GM21786 (cell line): Measurements from ENCODE around the gene ATP6V0A1.

Experiments
- ATAC-seq: cut with Tn5 transposase; IDR thresholded peaks from one replicate; pipeline ENCODE4 v1.9.1; 2021; ENCODE audit not compliant: unreplicated experiment

ATP6V0A1 gene

DNA sequence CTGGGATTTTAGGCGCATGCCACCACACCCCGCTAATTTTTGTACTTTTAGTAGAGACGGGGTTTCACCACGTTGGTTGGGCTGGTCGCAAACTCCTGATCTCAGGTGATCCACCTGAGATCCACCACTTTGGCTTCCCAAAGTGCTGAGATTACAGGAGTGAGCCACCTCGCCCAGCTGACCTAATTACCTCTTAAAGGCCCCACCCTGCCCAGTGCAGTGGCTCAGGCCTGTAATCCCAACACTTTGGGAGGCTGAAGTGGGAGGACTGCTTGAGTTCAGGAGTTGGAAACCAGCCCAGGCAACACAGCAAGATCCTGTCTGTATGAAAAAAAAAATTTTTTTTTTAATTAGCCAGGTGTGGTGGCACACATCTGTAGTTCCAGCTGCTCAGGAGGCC, 100.4 kb downstream of the ATP6V0A1 start:
- ATAC-seq = no peak

DNA sequence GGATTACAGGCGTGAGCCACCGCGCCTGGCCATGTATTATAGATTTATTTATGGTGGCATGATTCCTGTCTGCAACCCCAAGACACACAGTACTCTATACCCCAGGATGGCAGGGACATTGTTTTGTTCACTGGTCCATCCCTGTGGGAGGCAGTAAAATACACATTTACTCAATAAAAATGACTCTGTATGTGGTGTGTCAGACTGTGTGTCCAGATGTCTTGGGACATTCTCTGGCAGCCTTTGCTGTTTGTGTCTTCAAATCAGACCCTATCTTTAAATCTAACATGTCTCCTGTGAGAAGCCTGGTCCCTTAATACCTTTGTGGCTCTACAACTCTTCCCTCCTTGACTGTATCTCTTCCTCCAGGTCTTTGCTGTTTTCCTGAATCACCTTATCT, 101.6 kb downstream of the ATP6V0A1 start:
- ATAC-seq = no peak

DNA sequence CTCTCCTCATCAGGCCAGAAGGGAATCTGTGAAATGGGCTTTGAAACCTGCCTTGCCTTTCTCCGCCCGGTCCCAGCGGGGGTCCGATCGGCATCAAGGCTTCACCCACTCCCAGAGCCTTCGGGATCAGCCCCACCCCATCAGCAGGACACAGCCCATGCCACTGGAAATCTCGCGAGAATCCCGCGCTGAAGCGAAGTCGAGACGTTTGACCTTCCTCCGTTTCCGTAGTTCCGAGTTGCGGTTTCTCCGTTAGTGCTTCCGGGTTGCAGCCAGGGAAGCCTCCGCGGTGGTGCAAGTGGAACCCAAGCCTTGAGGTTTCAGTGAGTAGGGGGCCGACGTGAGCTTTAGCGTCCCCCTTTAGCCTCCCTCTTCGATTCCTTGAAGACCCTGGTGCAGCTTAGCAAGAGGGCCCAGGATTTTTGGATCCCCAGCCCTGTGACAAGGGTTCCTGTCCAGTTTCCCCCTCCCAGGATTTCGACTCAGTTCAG, 103.3 kb downstream of the ATP6V0A1 start, which contains the start of gene COASY:
Gene COASY (plus strand): TSS at position 252 of the 491 bp plus-strand sequence. CDS start 475 bp downstream, outside the sequence.
- peak; percentile 54 for ATAC-seq

DNA sequence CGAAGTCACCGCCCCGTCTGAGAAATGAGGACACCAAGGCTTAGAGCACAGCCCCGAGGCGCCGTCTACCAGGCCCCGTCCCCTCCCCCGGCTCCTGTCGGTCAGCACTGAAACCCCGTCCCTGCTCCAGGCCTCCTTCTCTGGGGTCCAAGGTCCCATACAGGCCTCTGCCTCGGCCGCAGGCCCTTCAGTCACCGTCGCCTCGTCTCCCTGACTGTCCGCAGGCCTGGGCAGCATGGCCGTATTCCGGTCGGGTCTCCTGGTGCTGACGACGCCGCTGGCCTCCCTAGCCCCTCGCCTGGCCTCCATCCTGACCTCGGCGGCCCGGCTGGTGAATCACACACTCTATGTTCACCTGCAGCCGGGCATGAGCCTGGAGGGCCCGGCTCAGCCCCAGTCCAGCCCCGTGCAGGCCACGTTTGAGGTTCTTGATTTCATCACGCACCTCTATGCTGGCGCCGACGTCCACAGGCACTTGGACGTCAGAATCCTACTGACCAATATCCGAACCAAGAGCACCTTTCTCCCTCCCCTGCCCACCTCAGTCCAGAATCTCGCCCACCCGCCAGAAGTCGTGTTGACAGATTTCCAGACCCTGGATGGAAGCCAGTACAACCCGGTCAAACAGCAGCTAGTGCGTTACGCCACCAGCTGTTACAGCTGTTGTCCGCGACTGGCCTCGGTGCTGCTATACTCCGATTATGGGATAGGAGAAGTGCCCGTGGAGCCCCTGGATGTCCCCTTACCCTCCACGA, 103.9 kb downstream of the ATP6V0A1 start:
- ATAC-seq = no peak

DNA sequence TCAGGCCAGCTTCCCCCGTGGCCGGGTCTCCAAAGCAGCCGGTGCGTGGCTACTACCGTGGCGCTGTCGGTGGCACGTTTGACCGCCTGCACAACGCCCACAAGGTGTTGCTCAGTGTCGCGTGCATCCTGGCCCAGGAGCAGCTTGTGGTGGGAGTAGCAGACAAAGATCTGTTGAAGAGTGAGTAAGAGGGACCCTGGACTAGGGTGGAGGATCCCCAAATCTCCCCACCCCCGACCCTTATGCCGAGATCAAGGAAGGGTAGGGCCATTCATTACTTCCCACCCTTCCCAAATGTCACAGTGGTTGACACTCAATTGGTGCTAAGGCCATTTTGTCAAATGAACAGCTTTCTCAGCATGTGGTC, 104.4 kb downstream of the ATP6V0A1 start:
- ATAC-seq = no peak

DNA sequence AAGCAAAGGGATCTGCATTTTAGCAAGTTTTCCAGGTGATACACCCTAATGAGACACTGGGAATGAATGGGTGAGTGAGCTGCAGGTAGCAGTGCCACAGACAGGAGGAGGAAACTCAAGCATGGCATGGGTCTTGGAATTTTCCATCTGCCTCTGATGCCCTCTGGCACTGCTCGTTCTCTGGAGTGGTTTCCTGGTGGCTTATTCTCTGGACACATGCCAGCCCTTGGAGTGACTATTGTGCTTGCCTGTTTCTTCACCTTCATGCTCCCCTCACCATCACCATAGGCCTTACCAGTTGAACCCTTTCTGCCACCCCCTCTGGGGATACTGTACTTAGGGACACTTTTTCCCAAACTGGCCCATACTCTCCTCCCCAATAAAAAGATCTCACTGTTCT, 104.9 kb downstream of the ATP6V0A1 start:
- no peak for ATAC-seq

DNA sequence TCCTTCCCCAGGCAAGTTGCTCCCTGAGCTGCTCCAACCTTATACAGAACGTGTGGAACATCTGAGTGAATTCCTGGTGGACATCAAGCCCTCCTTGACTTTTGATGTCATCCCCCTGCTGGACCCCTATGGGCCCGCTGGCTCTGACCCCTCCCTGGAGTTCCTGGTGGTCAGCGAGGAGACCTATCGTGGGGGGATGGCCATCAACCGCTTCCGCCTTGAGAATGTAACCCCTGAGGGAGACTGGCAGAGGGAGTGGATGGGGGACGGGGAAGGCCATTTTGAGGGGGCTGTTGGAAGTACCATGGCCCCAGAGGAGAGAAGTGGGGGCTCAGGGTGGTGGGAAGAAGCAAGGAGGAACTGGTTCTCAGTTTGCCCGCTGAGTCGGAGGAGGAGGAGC, 105.3 kb downstream of the ATP6V0A1 start:
- ATAC-seq = no peak

DNA sequence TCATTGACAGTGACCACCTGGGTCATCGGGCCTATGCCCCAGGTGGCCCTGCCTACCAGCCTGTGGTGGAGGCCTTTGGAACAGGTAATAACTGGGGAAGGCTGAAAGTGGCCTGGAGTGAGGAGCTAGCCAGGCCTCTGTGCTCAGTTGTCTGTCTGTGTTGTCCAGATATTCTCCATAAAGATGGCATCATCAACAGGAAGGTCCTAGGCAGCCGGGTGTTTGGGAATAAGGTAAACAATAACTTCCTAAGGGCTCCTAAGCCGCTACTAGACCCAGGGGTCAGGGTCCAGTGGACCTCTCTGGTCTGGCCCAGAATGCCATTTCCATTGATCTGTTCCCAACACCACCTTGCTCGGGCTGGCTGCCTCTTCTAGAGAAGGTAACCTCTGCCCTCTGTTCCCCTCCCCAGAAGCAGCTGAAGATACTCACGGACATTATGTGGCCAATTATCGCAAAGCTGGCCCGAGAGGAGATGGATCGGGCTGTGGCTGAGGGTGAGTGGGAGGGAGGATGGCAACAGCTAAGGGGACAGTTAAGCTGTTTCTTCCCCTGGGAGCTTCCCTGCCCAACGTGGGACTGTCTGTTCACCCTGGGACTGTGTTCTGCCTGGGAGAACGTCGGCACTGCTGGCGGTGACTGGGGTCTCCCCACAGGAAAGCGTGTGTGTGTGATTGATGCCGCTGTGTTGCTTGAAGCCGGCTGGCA, 106.3 kb downstream of the ATP6V0A1 start:
- no peak for ATAC-seq

DNA sequence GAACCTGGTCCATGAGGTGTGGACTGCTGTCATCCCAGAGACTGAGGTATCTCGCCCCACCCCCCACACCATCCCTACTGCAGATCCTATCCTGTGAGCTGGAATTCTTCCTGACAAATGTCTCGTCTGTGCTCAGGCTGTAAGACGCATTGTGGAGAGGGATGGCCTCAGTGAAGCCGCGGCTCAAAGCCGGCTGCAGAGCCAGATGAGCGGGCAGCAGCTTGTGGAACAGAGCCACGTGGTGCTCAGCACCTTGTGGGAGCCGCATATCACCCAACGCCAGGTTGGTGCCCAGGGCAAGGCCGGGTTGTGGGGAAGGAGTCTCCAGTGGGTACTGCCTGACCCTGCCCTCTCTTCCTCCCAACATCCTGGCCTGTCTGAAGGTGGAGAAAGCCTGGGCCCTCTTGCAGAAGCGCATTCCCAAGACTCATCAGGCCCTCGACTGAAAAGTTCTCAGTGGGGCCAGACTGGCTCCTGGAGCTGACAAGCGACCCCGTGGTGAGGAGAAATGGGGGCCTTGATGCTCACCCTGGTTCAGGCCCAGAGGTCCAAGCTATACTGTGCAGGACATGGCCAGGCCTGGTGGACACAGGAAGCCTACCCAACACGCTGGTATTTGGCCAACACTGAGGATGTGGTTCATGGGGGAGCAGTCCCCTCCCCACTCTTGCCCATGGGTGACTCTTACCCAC, 107.0 kb downstream of the ATP6V0A1 start:
- no peak for ATAC-seq

DNA sequence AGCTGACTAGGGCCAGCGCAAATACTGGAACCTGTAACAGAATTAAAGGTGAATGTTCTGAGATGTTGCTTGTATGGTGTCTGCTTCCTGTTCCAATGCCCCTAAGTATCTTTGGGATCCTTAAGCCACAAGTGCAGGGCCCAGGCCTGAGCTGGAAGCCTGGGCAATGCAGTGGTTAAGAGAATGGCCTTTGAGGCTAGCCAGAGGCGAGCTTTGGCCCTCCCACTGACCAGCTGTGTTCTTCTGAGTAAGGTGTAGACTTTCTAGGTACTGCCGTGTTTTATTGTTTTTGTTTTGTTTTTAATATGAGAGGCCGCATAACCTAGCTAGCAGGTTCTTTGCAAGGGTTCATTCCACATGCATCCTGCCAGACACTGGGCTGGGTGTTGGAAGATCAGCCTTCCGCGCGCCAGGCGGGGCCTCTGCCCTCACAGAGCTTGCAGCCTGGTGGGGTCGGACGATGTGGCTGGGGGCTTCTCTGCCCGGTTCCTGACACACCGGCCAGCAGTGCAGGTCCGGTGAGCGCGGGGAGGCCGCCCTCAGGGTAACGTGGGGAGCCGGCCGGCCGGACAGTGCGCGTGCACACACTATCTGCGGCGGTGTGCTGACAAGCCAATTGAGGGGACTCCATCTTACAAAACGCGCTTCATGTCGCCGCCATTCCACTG, 107.7 kb downstream of the ATP6V0A1 start:
- no peak for ATAC-seq

DNA sequence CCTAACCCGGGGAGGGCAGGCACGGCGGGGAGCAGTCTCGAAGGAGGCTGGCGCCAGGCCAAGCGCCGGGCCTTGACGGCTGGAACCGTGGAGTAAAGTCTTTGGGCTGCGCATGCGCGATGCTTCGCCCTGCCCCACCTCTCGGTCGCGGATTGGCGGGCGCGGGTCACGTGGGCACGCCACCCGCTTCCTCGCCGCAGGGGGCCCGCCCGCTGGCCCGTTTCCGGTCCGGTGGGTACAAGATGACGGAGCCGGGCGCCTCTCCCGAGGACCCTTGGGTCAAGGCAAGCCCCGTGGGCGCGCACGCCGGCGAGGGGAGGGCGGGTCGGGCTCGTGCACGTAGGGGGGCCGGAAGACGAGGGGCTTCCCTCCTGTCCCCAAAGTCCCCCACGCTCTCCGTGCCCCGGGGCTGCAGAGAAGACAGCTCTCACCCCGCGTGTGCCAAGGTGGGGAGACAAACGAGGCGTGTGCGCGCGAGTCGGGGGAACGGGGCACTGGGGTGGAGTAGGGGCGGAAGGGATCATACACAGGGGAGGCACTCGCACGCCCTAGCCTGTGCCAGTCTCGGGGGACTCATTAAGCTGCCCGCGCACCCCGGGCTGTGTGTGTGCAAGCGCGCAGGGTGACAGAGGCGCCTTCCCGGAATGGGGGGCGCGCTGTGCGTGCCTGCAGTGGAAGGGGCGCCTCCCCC, 108.3 kb downstream of the ATP6V0A1 start, which contains the start of gene MLX:
Gene MLX (plus strand): TSS at position 218 of the 691 bp plus-strand sequence. CDS start 25 bp downstream, at position 243.
- peak; percentile 59 for ATAC-seq

DNA sequence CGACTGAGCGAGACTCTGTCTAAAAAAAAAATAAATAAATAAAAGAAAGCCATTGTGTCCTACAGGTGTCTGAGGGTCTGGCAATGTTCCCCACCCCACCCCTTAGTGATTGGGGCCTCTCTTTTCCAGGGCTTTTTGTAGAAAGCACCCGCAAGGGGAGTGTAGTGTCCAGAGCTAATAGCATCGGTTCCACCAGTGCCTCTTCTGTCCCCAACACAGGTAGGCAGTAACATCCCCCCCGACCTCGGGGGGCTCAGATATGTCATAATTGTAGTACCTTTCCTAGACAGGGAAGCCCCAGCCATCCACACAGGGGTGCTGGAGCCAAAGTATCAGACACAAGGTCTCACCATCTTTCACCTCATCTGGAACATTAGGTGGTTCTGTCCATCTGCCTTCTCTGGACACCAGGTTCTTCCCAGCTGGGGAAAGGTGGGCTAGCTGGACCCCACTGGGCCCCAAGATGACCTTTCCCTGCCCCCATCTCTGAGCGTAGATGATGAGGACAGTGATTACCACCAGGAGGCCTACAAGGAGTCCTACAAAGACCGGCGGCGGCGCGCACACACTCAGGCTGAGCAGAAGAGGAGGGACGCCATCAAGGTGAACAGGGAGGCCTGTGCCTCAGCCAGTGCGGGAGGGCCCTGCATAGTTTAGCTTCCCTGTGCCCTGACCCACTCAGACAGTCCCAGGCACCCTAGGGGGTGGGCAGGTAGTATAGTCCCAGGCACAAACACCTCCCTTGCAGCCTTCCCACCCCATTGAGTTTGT, 109.8 kb downstream of the ATP6V0A1 start:
- ATAC-seq = no peak

DNA sequence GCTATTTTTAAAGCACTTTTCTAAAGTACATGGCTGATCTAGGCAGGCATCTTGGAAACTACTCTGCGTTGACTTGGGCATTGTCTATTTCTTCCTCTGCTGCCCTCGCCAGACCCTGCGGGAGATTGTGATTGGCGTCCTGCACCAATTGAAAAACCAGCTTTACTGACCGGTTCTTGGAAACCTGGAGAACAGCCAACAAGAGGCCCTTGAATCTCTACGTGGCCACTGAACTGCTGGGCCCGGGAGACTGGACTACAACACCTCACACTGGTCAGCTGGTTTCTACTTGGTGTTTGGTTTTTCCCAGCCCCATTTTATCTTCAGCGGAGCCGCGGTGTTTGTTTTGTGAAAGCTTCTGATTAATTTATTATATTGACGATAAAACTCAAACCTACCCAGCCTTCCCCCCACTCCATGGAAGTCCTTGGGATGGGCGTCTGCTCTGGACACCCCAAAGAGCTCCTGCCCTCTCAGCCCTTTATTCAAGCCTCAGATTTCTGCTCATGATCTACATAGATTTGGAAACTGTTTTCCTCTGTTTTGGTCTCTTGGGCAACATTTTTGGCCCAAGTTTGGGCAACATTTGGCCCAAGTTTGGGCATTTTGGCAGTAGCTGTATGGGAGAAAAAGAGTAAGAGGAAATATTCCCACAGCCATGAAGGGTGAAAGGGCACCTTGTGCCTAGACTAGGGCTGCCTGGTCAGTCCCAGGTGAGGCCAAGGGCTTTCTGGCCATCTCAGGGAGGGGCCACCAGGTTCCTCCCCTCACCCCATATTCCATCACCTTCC, 113.0 kb downstream of the ATP6V0A1 start:
- ATAC-seq = no peak
